GM18870 (cell line): Measurements from ENCODE around the gene SLC38A6.
A peak's percentile ranks its signal among the peaks of the same experiment; 100 is the strongest.

Experiments
- ATAC-seq: cut with Tn5 transposase; IDR thresholded peaks from one replicate; pipeline ENCODE4 v1.9.1; 2021; ENCODE audit warnings: moderate library complexity; ENCODE audit not compliant: unreplicated experiment

The SLC38A6 gene

GRCh38 chr14:60980811-60981632 is at the start of gene SLC38A6, which contains the start of gene TRMT5:
Gene SLC38A6 (plus strand): TSS chr14:60981245. CDS start chr14:60981278, 33 bp downstream.
Gene TRMT5 (minus strand): TSS chr14:60981079. CDS start chr14:60980973, 106 bp downstream.
- ATAC-seq: peak; percentile 80

- ATAC-seq: no peak
Measured at GRCh38 chr14:60933920-60934655, 47.0 kb upstream of the SLC38A6 start.

GRCh38 chr14:60935319-60935718 is 45.7 kb upstream of the SLC38A6 start:
- ATAC-seq: no peak

- ATAC-seq: no peak
Measured at GRCh38 chr14:60943637-60944032, 37.4 kb upstream of the SLC38A6 start.

GRCh38 chr14:60944204-60944603 is 36.8 kb upstream of the SLC38A6 start:
- ATAC-seq: no peak

GRCh38 chr14:60945984-60946383 is 35.1 kb upstream of the SLC38A6 start:
- no peak for ATAC-seq

GRCh38 chr14:60946773-60947172 is 34.3 kb upstream of the SLC38A6 start:
- no peak for ATAC-seq

- no peak for ATAC-seq
Measured at GRCh38 chr14:60951776-60952435, 29.1 kb upstream of the SLC38A6 start.

GRCh38 chr14:60956202-60956601 is 24.8 kb upstream of the SLC38A6 start:
- no peak for ATAC-seq

GRCh38 chr14:60956632-60957031 is 24.4 kb upstream of the SLC38A6 start:
- ATAC-seq: no peak

- no peak for ATAC-seq
Measured at GRCh38 chr14:60958146-60958545, 22.9 kb upstream of the SLC38A6 start.

GRCh38 chr14:60963761-60964160 is 17.3 kb upstream of the SLC38A6 start:
- ATAC-seq: no peak

- no peak for ATAC-seq
Measured at GRCh38 chr14:60964904-60965303, 16.1 kb upstream of the SLC38A6 start.

GRCh38 chr14:60965402-60965801 is 15.6 kb upstream of the SLC38A6 start:
- ATAC-seq: no peak

- no peak for ATAC-seq
Measured at GRCh38 chr14:60968099-60968498, 12.9 kb upstream of the SLC38A6 start.

- no peak for ATAC-seq
Measured at GRCh38 chr14:60968671-60969070, 12.4 kb upstream of the SLC38A6 start.

GRCh38 chr14:60970146-60970545 is 10.9 kb upstream of the SLC38A6 start:
- ATAC-seq: no peak

GRCh38 chr14:60971271-60971670 is 9.8 kb upstream of the SLC38A6 start:
- ATAC-seq: no peak

GRCh38 chr14:60972295-60972694 is 8.8 kb upstream of the SLC38A6 start:
- ATAC-seq: no peak

- no peak for ATAC-seq
Measured at GRCh38 chr14:60973070-60973469, 8.0 kb upstream of the SLC38A6 start.

GRCh38 chr14:60974090-60974651 is 6.9 kb upstream of the SLC38A6 start:
- ATAC-seq: no peak
